ENCODE results near the gene GGA1.

DNA sequence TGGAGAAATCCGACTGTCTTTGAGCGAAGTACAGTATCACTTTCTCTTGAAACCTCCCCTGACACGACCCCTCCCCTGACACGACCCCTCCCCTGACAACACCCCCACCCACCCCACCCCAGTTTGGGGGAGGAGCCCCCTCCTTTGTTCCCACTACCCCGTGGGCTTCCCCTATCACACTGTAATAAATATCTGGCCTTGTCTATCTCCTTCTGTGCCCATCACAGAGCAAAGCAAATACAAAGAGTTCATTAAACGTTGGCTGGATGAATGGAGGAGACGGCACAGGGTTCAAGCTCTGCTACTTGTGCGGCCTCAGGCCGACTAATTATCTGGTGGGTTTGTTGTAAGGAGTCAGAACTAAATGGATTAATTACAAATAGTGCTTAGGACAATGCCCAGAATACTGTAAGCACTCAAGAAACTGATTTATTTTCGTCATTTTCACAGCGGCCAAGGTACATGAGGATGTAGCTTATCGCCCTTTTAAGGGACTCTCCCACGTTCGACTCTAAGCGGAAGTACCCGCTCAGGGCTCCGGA is 628 bp upstream of the GGA1 start:
- TF ChIP-seq, protein P1, sequence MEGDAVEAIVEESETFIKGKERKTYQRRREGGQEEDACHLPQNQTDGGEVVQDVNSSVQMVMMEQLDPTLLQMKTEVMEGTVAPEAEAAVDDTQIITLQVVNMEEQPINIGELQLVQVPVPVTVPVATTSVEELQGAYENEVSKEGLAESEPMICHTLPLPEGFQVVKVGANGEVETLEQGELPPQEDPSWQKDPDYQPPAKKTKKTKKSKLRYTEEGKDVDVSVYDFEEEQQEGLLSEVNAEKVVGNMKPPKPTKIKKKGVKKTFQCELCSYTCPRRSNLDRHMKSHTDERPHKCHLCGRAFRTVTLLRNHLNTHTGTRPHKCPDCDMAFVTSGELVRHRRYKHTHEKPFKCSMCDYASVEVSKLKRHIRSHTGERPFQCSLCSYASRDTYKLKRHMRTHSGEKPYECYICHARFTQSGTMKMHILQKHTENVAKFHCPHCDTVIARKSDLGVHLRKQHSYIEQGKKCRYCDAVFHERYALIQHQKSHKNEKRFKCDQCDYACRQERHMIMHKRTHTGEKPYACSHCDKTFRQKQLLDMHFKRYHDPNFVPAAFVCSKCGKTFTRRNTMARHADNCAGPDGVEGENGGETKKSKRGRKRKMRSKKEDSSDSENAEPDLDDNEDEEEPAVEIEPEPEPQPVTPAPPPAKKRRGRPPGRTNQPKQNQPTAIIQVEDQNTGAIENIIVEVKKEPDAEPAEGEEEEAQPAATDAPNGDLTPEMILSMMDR (IDR thresholded peaks at IDR 0.05) = no peak
- no peak for TF ChIP-seq POLR2AphosphoS5 (IDR thresholded peaks at IDR 0.05)

All from breast epithelium (tissue), 3 donors.